Measurements from ENCODE around the gene FOXF2. TPM values are rescaled to one million over a fixed set of nuclear protein-coding genes. Genes with fewer than 3 reads are reported as not detected.
A peak's percentile ranks its signal among the peaks of the same experiment; 100 is the strongest.

Gene FOXF2
- total and polyA plus RNA-seq, 2 of the 4 experiments (the other 2 are of a cell fraction) = 2.5 to 16.3 TPM

DNA sequence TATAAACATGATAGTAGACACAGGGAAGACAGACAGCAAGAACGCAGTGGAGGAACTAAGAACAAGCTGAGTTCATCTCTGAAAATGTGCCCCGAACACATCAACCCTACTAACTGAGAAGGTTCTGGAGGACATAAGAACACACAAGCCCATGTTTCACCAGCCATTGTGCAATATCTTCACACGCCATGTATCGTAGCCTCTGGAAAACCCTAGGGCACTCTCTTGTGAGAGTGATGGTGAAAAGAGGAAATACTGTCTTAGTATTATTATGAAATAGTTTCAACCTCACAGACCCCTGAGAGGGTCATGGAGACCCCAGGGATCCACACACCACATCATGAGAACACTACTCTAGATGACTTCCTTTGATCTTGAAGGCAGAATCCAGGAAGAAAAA is 26.1 kb upstream of the FOXF2 start:
- Histone ChIP-seq H2BK120ac (ENCODE audit: low read depth, low read length) (no peak overlapping the region), H2AK9ac (replicated peaks; ENCODE audit: low read depth, low read length, poor library complexity) (no peak overlapping the region), H2BK15ac (ENCODE audit: low read depth, low read length) (no peak overlapping the region), H3K4ac (ENCODE audit: low read depth, low read length) (no peak overlapping the region), H3K36me3 (ENCODE audit: control insufficient read depth, insufficient read depth, low read length) (no peaks in the 10 kb centered on the region), H4K8ac (ENCODE audit: low read depth in 2 of 2, low read length in 2 of 2) (no peak overlapping the region), H4K5ac (ENCODE audit: low read depth, low read length) (no peak overlapping the region), H3K4me3 (ENCODE audit: insufficient read depth, low read depth, low read length) (no peak overlapping the region), H3K9me3 (ENCODE audit: control insufficient read depth, insufficient read depth, low read length) (no peaks in the 10 kb centered on the region), H3K9me1 (ENCODE audit: insufficient read depth, low read length) (peaks cover 4% of the 10 kb centered on the region; the same call in 1 of the 2 replicates), H4K20me1 (ENCODE audit: insufficient read depth, low read length) (no peaks in the 10 kb centered on the region), H3K4me2 (ENCODE audit: low read depth, low read length) (no peak overlapping the region), H3K27ac (ENCODE audit: insufficient read depth, low read length) (no peak overlapping the region), H3K18ac (ENCODE audit: low read depth, low read length) (no peak overlapping the region), H3K4me1 (ENCODE audit: control insufficient read depth, insufficient read depth, low read length) (peaks cover 4% of the 10 kb centered on the region; the same call in 1 of the 2 replicates), H3K9ac (ENCODE audit: low read depth, low read length) (no peak overlapping the region), H3K79me1 (ENCODE audit: low read depth in 1 of 2, low read length in 2 of 2) (no peaks in the 10 kb centered on the region), H3K56ac (ENCODE audit: extremely low read depth, insufficient read depth, low read length) (no peak overlapping the region), H3K23ac (ENCODE audit: low read depth, low read length) (no peak overlapping the region), H2AK5ac (ENCODE audit: low read depth, low read length) (no peak overlapping the region), H2AFZ (replicated peaks; ENCODE audit: low read length, poor library complexity) (no peak overlapping the region), H2BK20ac (ENCODE audit: low read depth, low read length) (no peak overlapping the region), H2BK5ac (ENCODE audit: low read depth, low read length, poor library complexity, severe bottlenecking) (no peak overlapping the region), H4K91ac (ENCODE audit: insufficient read depth, low read depth, low read length) (no peak overlapping the region), H3K27me3 (ENCODE audit: control insufficient read depth, insufficient read depth, low read length) (no peaks in the 10 kb centered on the region; the same call in 1 of the 2 replicates), H3K14ac (replicated peaks; ENCODE audit: low read depth, low read length) (no peak overlapping the region)
- dilution Hi-C loops (cut with HindIII; ENCODE audit: low sequenced_read_pairs, unreplicated experiment) = no loop called here
- ChIA-PET CTCF (interaction anchor here (1.1 kb wide), 1 partner anchor 9 kb away, joined by 3 read pairs; no protein-coding TSS in a partner anchor), POLR2A (ENCODE audit: unreplicated experiment) (no interaction called here)
- DNase-seq = no peak
- no peak for ATAC-seq (ENCODE audit: low read depth)
- in situ Hi-C loops (cut with MboI; ENCODE audit: low sequenced_read_pairs) = no loop called here
- intact Hi-C loops (cut with micrococcal nuclease) = no loop called here
- WGBS, 2 experiments (ENCODE audit: extremely low coverage in 2 of 2, insufficient read length in 1 of 2) = 100% methylated on average over 2 of the region's 4 CpGs; no CpG with 5 or more reads in 1 of the 2 experiments
- no peak for TF ChIP-seq RCOR1 (IDR thresholded peaks at IDR 0.05; ENCODE audit: insufficient replicate concordance, low read length)
- TF ChIP-seq CEBPB (IDR thresholded peaks at IDR 0.05; ENCODE audit: low read depth, low read length) = peak; percentile 65
- TF ChIP-seq, protein P1, sequence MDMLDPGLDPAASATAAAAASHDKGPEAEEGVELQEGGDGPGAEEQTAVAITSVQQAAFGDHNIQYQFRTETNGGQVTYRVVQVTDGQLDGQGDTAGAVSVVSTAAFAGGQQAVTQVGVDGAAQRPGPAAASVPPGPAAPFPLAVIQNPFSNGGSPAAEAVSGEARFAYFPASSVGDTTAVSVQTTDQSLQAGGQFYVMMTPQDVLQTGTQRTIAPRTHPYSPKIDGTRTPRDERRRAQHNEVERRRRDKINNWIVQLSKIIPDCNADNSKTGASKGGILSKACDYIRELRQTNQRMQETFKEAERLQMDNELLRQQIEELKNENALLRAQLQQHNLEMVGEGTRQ (IDR thresholded peaks at IDR 0.05; ENCODE audit: low read depth, low read length) = no peak
- BruUV-seq (replicated peaks) = no TSS peak

Measured in IMR-90 (cell line).